ENCODE results near the gene CCL11. TPM values are rescaled to one million over a fixed set of nuclear protein-coding genes. Genes with fewer than 3 reads are reported as not detected.

The CCL11 gene
- total RNA-seq, 1 experiment from 2014 or later: not detected

DNA sequence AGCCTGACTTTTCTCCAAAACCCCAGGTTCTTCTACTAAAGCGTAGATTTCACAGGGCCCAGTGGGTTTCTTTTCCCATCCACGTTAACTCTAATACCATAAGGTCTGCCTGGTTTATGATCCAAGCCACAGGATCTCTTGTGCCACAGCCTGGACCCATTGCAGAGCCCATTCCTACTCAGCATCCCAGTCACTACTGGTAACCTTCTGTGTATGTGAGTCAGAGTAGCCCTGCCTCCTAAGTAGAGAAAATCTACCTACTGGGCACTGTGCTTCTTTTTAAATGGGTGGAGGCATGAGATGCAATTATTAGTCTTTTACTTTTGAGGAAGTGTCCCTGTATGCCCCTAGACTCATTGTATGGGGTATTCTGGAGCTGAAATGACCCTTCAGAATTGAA is 13.5 kb downstream of the CCL11 start:
- Mint-ChIP-seq H3K27me3 (ENCODE audit: insufficient read depth, unreplicated experiment) (no peaks in the 10 kb centered on the region), H3K27ac (ENCODE audit: unreplicated experiment) (no peak overlapping the region), H3K9me3 (ENCODE audit: unreplicated experiment) (no peaks in the 10 kb centered on the region), H3K4me1 (ENCODE audit: low read depth, unreplicated experiment) (no peaks in the 10 kb centered on the region), H3K4me3 (ENCODE audit: unreplicated experiment) (no peak overlapping the region), H3K36me3 (ENCODE audit: insufficient read depth, unreplicated experiment) (no peaks in the 10 kb centered on the region)
- no TSS peak for BruUV-seq (replicated peaks)
- TF ChIP-seq, protein P1, sequence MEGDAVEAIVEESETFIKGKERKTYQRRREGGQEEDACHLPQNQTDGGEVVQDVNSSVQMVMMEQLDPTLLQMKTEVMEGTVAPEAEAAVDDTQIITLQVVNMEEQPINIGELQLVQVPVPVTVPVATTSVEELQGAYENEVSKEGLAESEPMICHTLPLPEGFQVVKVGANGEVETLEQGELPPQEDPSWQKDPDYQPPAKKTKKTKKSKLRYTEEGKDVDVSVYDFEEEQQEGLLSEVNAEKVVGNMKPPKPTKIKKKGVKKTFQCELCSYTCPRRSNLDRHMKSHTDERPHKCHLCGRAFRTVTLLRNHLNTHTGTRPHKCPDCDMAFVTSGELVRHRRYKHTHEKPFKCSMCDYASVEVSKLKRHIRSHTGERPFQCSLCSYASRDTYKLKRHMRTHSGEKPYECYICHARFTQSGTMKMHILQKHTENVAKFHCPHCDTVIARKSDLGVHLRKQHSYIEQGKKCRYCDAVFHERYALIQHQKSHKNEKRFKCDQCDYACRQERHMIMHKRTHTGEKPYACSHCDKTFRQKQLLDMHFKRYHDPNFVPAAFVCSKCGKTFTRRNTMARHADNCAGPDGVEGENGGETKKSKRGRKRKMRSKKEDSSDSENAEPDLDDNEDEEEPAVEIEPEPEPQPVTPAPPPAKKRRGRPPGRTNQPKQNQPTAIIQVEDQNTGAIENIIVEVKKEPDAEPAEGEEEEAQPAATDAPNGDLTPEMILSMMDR (IDR thresholded peaks at IDR 0.05; ENCODE audit: insufficient read depth in 1 of 2, low read depth in 1 of 2, low read length in 1 of 2, severe bottlenecking in 1 of 2, unreplicated experiment in 1 of 2): no peak
- H3K9me3 ChIP-seq: no peaks in the 10 kb centered on the region
- no peaks in the 10 kb centered on the region for H3K4me1 ChIP-seq
- no peaks in the 10 kb centered on the region for H3K36me3 ChIP-seq (ENCODE audit: control insufficient read depth, insufficient read depth, low read length)
- ChIA-PET POLR2A (no interaction called here), CTCF (interaction anchor here (0.6 kb wide), 1 partner anchor 59 kb away, joined by 4 read pairs; no protein-coding TSS in a partner anchor)
- no peak overlapping the region for H3K4me3 ChIP-seq (ENCODE audit: low read depth, low read length)
- H3K27me3 ChIP-seq (replicated peaks; ENCODE audit: control insufficient read depth, insufficient read depth, low read length): no peaks in the 10 kb centered on the region
- intact Hi-C loops (cut with micrococcal nuclease; ENCODE audit: unreplicated experiment): no loop called here
- no peak for DNase-seq

DNA sequence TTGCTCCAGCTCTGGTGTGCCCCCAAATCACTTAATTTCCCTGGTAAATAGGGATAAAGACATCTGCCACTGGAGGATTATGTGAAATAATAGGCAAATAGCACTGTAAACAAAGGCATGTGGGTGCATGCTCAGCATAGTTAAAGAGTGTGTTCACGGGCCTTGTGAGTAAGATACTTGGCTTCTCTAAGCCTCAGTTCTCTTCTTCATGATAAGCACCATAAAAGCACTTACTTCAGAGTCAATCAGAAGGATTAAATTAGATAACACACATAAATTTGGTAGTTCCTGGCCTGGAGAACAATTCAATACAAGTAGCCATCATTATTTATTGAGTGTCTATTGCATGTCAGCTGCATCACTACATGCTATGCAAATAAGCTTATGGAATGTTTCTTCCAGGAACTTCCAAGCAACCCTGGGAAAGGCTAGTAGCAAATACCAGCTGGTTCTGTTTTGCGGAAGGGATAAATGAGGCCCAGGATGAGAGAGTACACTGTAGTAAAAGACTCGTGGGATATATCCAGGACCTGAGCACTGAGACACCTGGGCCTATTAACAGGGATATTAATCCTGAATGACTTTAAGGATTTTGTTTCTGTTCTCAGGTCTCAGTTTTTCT is 14.5 kb downstream of the CCL11 start:
- Mint-ChIP-seq H3K27me3 (ENCODE audit: insufficient read depth, unreplicated experiment) (no peaks in the 10 kb centered on the region), H3K4me1 (ENCODE audit: low read depth, unreplicated experiment) (no peaks in the 10 kb centered on the region), H3K36me3 (ENCODE audit: insufficient read depth, unreplicated experiment) (no peaks in the 10 kb centered on the region), H3K27ac (ENCODE audit: unreplicated experiment) (no peak overlapping the region), H3K4me3 (ENCODE audit: unreplicated experiment) (no peak overlapping the region), H3K9me3 (ENCODE audit: unreplicated experiment) (no peaks in the 10 kb centered on the region)
- H3K27me3 ChIP-seq (replicated peaks; ENCODE audit: control insufficient read depth, insufficient read depth, low read length): no peaks in the 10 kb centered on the region
- no peaks in the 10 kb centered on the region for H3K4me1 ChIP-seq
- CTCF ChIA-PET: no interaction called here
- DNase-seq: no peak
- H3K36me3 ChIP-seq (ENCODE audit: control insufficient read depth, insufficient read depth, low read length): no peaks in the 10 kb centered on the region
- TF ChIP-seq, protein P1 (IDR thresholded peaks at IDR 0.05; ENCODE audit: insufficient read depth in 1 of 2, low read depth in 1 of 2, low read length in 1 of 2, severe bottlenecking in 1 of 2, unreplicated experiment in 1 of 2): no peak
- H3K4me3 ChIP-seq (ENCODE audit: low read depth, low read length): no peak overlapping the region
- POLR2A ChIA-PET: no interaction called here
- no TSS peak for BruUV-seq (replicated peaks)
- H3K9me3 ChIP-seq: no peaks in the 10 kb centered on the region
- intact Hi-C loops (cut with micrococcal nuclease; ENCODE audit: unreplicated experiment): no loop called here

DNA sequence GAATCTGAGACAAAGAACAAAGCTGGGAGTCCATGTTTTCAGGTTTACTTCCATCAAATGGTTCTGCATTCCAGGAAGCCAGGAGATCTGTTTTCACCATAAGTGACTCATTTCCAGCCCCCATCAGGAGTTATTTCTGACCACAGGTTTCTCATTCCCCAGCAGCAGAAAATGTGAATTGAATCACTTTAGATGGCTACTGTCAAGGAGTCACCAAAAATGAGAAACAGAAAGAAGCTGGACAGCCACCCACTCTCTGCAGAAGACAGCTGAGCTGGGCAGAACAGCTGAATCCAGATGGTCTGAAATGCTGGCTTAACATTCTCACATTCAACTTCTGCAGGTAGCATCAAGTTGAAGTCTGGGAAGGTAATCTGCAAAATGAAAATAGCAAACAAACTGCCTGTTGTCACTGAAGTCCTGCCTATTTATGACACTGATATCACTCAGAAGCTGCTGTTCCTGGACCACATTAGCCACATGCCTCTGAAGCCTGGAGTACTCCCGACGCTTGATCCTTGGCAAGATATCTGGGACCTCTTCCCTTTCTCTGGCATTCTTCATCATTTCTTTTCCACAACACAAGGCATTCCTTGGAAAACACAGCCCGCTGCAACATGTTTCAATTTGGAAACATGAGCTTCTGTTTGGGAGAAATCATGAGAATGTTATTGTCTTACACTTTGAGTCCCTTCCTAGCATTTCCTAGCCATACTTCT is 15.3 kb downstream of the CCL11 start:
- intact Hi-C loops (cut with micrococcal nuclease; ENCODE audit: unreplicated experiment): no loop called here
- no peaks in the 10 kb centered on the region for H3K9me3 ChIP-seq
- Mint-ChIP-seq H3K9me3 (ENCODE audit: unreplicated experiment) (no peaks in the 10 kb centered on the region), H3K27ac (ENCODE audit: unreplicated experiment) (no peak overlapping the region), H3K36me3 (ENCODE audit: insufficient read depth, unreplicated experiment) (no peaks in the 10 kb centered on the region), H3K27me3 (ENCODE audit: insufficient read depth, unreplicated experiment) (no peaks in the 10 kb centered on the region), H3K4me1 (ENCODE audit: low read depth, unreplicated experiment) (no peaks in the 10 kb centered on the region), H3K4me3 (ENCODE audit: unreplicated experiment) (no peak overlapping the region)
- POLR2A ChIA-PET: no interaction called here
- BruUV-seq (replicated peaks): no TSS peak
- TF ChIP-seq, protein P1 (IDR thresholded peaks at IDR 0.05; ENCODE audit: insufficient read depth in 1 of 2, low read depth in 1 of 2, low read length in 1 of 2, severe bottlenecking in 1 of 2, unreplicated experiment in 1 of 2): no peak
- no peaks in the 10 kb centered on the region for H3K4me1 ChIP-seq
- no peaks in the 10 kb centered on the region for H3K27me3 ChIP-seq (replicated peaks; ENCODE audit: control insufficient read depth, insufficient read depth, low read length)
- H3K36me3 ChIP-seq (ENCODE audit: control insufficient read depth, insufficient read depth, low read length): no peaks in the 10 kb centered on the region
- CTCF ChIA-PET: no interaction called here
- no peak for DNase-seq
- no peak overlapping the region for H3K4me3 ChIP-seq (ENCODE audit: low read depth, low read length)
